ENCODE results near the gene PRKCA.

PRKCA gene

DNA sequence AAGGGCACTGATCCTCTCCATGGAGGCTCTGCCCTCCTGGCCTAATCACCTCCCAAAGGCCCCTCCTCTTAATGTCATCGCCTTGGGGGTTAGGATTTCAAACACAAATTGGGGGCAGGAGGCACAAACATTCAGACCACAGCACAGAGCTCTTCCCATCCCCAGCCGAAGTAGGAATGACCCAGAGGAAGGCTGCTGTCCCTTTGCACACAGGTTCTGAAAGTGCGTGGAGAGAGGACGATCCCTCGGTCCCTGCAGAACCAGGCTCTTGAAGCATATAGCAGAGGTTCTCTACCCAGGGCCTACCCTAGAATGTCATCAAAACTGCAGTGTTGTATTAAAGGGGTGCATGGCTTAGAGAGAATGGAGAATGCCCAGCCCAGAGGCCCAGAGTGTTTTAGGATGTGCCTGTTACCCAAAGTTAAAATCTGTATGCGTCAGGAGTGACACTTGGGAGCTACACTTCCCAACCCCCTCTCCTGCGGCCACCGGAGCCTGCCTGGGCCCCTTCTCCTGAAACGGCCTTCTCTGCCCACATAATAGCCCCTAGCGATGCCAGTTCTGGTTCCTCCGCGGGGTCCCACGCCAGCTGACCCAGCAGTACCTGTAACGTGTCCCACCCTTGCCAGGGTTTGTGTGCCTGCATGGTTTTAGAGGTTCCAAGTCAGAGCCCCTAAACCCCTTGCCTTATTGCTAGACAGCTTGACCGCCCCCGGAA lies 373.0 kb downstream of the PRKCA start:
- no peaks in the 10 kb centered on the region for H3K36me3 ChIP-seq (ENCODE audit: control insufficient read depth, low read length)
- H3K4me1 ChIP-seq (ENCODE audit: control insufficient read depth, low read length) = peaks cover 10% of the 10 kb centered on the region
- no peaks in the 10 kb centered on the region for H4K20me1 ChIP-seq (ENCODE audit: control insufficient read depth, insufficient read depth, low read depth, low read length)
- no peak overlapping the region for H3K4me2 ChIP-seq (ENCODE audit: low read length)
- H3K9me2 ChIP-seq (replicated peaks; ENCODE audit: control insufficient read depth, low read length) = no peaks in the 10 kb centered on the region
- H3K4me3 ChIP-seq (ENCODE audit: low read length) = no peak overlapping the region
- no peaks in the 10 kb centered on the region for H3F3A ChIP-seq (ENCODE audit: control insufficient read depth, insufficient read depth)
- no peaks in the 10 kb centered on the region for H3K9me3 ChIP-seq (ENCODE audit: control insufficient read depth, insufficient read depth, low read length)
- no peaks in the 10 kb centered on the region for H3K27me3 ChIP-seq (ENCODE audit: control insufficient read depth, low read length)
- no peaks in the 10 kb centered on the region for H3K79me2 ChIP-seq (ENCODE audit: control insufficient read depth, low read length)
- H3K27ac ChIP-seq (ENCODE audit: low read depth, low read length) = no peak overlapping the region
- TF ChIP-seq EZH2phosphoT487 (IDR thresholded peaks at IDR 0.05; ENCODE audit: borderline replicate concordance, low read length) = no peak
- TF ChIP-seq, protein P1, sequence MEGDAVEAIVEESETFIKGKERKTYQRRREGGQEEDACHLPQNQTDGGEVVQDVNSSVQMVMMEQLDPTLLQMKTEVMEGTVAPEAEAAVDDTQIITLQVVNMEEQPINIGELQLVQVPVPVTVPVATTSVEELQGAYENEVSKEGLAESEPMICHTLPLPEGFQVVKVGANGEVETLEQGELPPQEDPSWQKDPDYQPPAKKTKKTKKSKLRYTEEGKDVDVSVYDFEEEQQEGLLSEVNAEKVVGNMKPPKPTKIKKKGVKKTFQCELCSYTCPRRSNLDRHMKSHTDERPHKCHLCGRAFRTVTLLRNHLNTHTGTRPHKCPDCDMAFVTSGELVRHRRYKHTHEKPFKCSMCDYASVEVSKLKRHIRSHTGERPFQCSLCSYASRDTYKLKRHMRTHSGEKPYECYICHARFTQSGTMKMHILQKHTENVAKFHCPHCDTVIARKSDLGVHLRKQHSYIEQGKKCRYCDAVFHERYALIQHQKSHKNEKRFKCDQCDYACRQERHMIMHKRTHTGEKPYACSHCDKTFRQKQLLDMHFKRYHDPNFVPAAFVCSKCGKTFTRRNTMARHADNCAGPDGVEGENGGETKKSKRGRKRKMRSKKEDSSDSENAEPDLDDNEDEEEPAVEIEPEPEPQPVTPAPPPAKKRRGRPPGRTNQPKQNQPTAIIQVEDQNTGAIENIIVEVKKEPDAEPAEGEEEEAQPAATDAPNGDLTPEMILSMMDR (IDR thresholded peaks at IDR 0.05; ENCODE audit: low read depth, low read length, poor library complexity, severe bottlenecking) = no peak

DNA sequence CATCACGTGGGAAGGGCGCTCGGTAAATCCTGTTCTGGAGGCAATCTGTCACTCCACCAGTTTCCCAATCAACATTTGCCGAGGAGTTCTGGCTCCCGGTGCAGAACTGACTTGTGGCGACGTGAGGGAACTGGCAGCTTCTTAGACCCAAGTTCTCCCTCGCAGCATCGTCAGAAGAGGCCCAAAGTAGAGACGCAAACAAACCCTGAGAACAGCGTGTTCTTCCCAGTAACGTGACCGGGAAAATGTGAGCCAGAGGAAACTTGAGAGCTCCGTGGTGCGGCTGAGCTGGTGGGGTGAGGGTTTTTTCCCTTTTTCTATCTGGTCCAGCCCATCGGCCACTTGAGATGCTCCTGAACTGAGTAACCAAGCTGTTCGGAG lies 373.6 kb downstream of the PRKCA start:
- no peak overlapping the region for H3K4me3 ChIP-seq (ENCODE audit: low read length)
- H3K27ac ChIP-seq (ENCODE audit: low read depth, low read length) = no peak overlapping the region
- no peaks in the 10 kb centered on the region for H3K36me3 ChIP-seq (ENCODE audit: control insufficient read depth, low read length)
- H3K4me2 ChIP-seq (ENCODE audit: low read length) = no peak overlapping the region
- H3F3A ChIP-seq (ENCODE audit: control insufficient read depth, insufficient read depth) = no peaks in the 10 kb centered on the region
- H3K27me3 ChIP-seq (ENCODE audit: control insufficient read depth, low read length) = no peaks in the 10 kb centered on the region
- H3K79me2 ChIP-seq (ENCODE audit: control insufficient read depth, low read length) = no peaks in the 10 kb centered on the region
- H3K9me3 ChIP-seq (ENCODE audit: control insufficient read depth, insufficient read depth, low read length) = no peaks in the 10 kb centered on the region
- TF ChIP-seq, protein P1 (IDR thresholded peaks at IDR 0.05; ENCODE audit: low read depth, low read length, poor library complexity, severe bottlenecking) = no peak
- no peak for TF ChIP-seq EZH2phosphoT487 (IDR thresholded peaks at IDR 0.05; ENCODE audit: borderline replicate concordance, low read length)
- no peaks in the 10 kb centered on the region for H4K20me1 ChIP-seq (ENCODE audit: control insufficient read depth, insufficient read depth, low read depth, low read length)
- no peaks in the 10 kb centered on the region for H3K9me2 ChIP-seq (replicated peaks; ENCODE audit: control insufficient read depth, low read length)
- peaks cover 10% of the 10 kb centered on the region for H3K4me1 ChIP-seq (ENCODE audit: control insufficient read depth, low read length)

DNA sequence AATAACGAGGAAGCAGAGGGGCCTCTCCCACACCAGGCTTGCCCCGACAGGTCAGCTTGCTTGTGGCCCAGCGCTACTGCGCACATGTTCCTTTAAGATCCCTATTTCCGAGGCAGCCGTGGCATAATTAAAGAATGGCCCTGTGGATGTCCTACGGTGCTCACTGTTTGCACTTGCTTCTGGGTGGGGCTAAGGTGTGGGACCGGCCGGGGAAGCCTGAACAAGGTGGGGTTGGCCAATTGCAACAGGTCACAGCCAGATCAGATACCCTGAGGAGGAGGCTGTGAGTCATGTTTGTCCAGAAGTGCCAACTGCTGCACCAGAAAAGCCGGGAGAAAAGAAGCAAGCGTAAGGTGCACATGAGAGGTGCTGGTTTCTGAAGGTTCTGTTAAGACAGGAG lies 374.0 kb downstream of the PRKCA start:
- Histone ChIP-seq H3K36me3 (ENCODE audit: control insufficient read depth, low read length) (no peaks in the 10 kb centered on the region), H3K27me3 (ENCODE audit: control insufficient read depth, low read length) (no peaks in the 10 kb centered on the region), H3K79me2 (ENCODE audit: control insufficient read depth, low read length) (no peaks in the 10 kb centered on the region), H3F3A (ENCODE audit: control insufficient read depth, insufficient read depth) (no peaks in the 10 kb centered on the region), H3K27ac (ENCODE audit: low read depth, low read length) (no peak overlapping the region), H3K4me3 (ENCODE audit: low read length) (no peak overlapping the region), H3K4me1 (ENCODE audit: control insufficient read depth, low read length) (peaks cover 10% of the 10 kb centered on the region), H3K9me2 (replicated peaks; ENCODE audit: control insufficient read depth, low read length) (no peaks in the 10 kb centered on the region), H3K9me3 (ENCODE audit: control insufficient read depth, insufficient read depth, low read length) (no peaks in the 10 kb centered on the region), H3K4me2 (ENCODE audit: low read length) (no peak overlapping the region), H4K20me1 (ENCODE audit: control insufficient read depth, insufficient read depth, low read depth, low read length) (no peaks in the 10 kb centered on the region)
- TF ChIP-seq EZH2phosphoT487 (IDR thresholded peaks at IDR 0.05; ENCODE audit: borderline replicate concordance, low read length) = no peak
- TF ChIP-seq, protein P1 (IDR thresholded peaks at IDR 0.05; ENCODE audit: low read depth, low read length, poor library complexity, severe bottlenecking) = no peak

Data from DOHH2 (cell line).